ENCODE results near the gene SMARCD2.

SMARCD2 gene

DNA sequence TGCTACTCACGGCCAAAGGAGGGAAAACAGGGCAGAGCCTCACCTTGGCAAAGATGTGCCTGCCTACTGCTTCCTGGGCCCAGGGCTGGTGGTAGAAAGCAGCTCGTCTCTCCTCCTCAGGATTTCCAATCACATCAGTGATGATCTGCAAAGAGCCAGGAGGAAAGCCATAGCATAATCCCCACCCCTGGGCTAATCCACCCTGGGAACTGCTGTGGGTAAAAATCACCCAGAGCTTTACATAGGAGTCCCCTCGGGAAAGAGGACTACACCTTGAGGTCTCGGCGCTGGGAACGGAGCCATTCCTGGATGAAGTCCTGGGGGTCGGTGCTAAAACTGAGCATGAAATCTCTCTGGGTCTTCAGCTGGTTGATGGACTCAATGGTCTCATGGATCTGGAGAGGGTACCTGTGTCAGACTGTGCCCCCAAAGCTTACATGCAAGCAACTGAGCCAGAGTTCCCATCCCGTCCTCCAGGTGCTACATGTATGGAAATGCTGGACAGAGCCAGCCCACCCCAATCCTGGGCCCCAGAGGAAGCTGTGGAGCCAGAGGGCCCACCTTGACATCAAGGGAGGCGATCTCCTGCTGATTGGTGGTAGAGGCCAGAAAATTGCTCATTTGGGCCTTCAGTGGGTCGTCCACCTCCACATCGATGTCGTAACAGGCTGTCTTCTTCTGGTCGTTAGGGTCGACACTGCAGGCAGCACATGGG lies 9.3 kb downstream of the SMARCD2 start:
- DNase-seq (ENCODE audit: insufficient read length): no peak
- no peak for FAIRE-seq

GRCh38 chr17:63832455-63832854 lies 10.0 kb downstream of the SMARCD2 start:
- no peak for FAIRE-seq
- TF ChIP-seq POLR2A (IDR thresholded peaks at IDR 0.05; ENCODE audit: low read depth, low read length): 0 out of 2 replicates have a peak, but pooled peaks have one; percentile 12
- no peak for TF ChIP-seq POLR2AphosphoS5 (IDR thresholded peaks at IDR 0.05; ENCODE audit: low read depth, low read length)
- DNase-seq (ENCODE audit: insufficient read length): no peak

More for the DNA sequence above, 9.3 kb downstream of the SMARCD2 start:
- no peak for TF ChIP-seq TAF1 (IDR thresholded peaks at IDR 0.05; ENCODE audit: borderline replicate concordance, low read depth, low read length)
- TF ChIP-seq POLR2A (IDR thresholded peaks at IDR 0.05; ENCODE audit: low read depth, low read length): no peak; the same call in none of the 2 replicates
- no peak for TF ChIP-seq POLR2AphosphoS5 (IDR thresholded peaks at IDR 0.05; ENCODE audit: low read depth, low read length)

DNA sequence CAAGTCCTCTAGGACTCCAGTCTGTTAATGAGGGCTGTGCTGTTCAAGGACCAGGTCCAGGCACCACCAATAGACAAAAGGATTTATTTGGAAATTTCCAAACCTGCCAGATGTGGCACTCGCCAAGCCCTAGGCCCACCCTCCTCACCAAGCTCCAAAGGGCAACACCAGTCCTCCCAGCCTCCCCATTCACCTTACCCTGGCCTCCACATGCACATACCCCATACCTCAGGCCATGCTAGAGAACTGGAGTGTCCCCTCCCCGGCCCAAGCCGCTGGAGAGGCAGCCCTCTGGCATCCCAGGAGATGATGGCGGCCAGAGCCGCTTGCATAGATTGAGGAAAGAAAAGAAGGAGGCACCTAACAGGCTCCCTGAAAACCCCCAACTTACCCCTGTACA lies 10.5 kb downstream of the SMARCD2 start:
- no peak for FAIRE-seq
- TF ChIP-seq POLR2A (IDR thresholded peaks at IDR 0.05; ENCODE audit: low read depth, low read length): no peak
- TF ChIP-seq POLR2AphosphoS5 (IDR thresholded peaks at IDR 0.05; ENCODE audit: low read depth, low read length): no peak
- no peak for TF ChIP-seq TAF1 (IDR thresholded peaks at IDR 0.05; ENCODE audit: borderline replicate concordance, low read depth, low read length)

DNA sequence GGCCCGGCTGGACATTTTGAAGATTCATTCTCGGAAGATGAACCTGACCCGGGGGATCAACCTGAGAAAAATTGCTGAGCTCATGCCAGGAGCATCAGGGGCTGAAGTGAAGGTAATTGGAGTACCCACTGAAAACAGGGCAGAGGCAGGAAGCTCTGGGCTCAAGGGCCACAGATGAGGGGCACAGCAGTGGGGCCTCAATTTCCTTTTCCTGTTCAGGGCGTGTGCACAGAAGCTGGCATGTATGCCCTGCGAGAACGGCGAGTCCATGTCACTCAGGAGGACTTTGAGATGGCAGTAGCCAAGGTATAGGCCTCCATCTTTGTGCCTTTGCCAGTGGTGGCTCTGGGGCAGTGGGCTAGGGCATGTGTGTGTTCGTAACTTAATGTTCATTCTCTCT lies 11.0 kb downstream of the SMARCD2 start:
- DNase-seq (ENCODE audit: insufficient read length) (no peak), FAIRE-seq (no peak)
- TF ChIP-seq POLR2AphosphoS5 (IDR thresholded peaks at IDR 0.05; ENCODE audit: low read depth, low read length) (no peak), POLR2A (IDR thresholded peaks at IDR 0.05; ENCODE audit: low read depth, low read length) (no peak), TAF1 (IDR thresholded peaks at IDR 0.05; ENCODE audit: borderline replicate concordance, low read depth, low read length) (no peak)

More for the DNA sequence above, 10.5 kb downstream of the SMARCD2 start:
- DNase-seq (ENCODE audit: insufficient read length): no peak

GRCh38 chr17:63830904-63831491 lies 11.5 kb downstream of the SMARCD2 start:
- DNase-seq (ENCODE audit: insufficient read length): no peak
- FAIRE-seq: no peak
- TF ChIP-seq POLR2A (IDR thresholded peaks at IDR 0.05; ENCODE audit: low read depth, low read length) (no peak), TAF1 (IDR thresholded peaks at IDR 0.05; ENCODE audit: borderline replicate concordance, low read depth, low read length) (no peak), POLR2AphosphoS5 (IDR thresholded peaks at IDR 0.05; ENCODE audit: low read depth, low read length) (no peak; the same call in 1 of the 2 replicates)

GRCh38 chr17:63830278-63830677 lies 12.2 kb downstream of the SMARCD2 start:
- TF ChIP-seq POLR2A (IDR thresholded peaks at IDR 0.05; ENCODE audit: low read depth, low read length) (no peak), POLR2AphosphoS5 (IDR thresholded peaks at IDR 0.05; ENCODE audit: low read depth, low read length) (no peak), TAF1 (IDR thresholded peaks at IDR 0.05; ENCODE audit: borderline replicate concordance, low read depth, low read length) (no peak)
- DNase-seq (ENCODE audit: insufficient read length) (no peak), FAIRE-seq (no peak)

GRCh38 chr17:63828936-63829335 lies 13.5 kb downstream of the SMARCD2 start:
- TF ChIP-seq POLR2AphosphoS5 (IDR thresholded peaks at IDR 0.05; ENCODE audit: low read depth, low read length) (no peak), TAF1 (IDR thresholded peaks at IDR 0.05; ENCODE audit: borderline replicate concordance, low read depth, low read length) (no peak), POLR2A (IDR thresholded peaks at IDR 0.05; ENCODE audit: low read depth, low read length) (no peak)
- FAIRE-seq (no peak), DNase-seq (ENCODE audit: insufficient read length) (no peak)

GRCh38 chr17:63827801-63828221 lies 14.7 kb downstream of the SMARCD2 start:
- FAIRE-seq: no peak
- DNase-seq (ENCODE audit: insufficient read length): no peak
- TF ChIP-seq POLR2A (IDR thresholded peaks at IDR 0.05; ENCODE audit: low read depth, low read length): no peak
- TF ChIP-seq POLR2AphosphoS5 (IDR thresholded peaks at IDR 0.05; ENCODE audit: low read depth, low read length): no peak
- no peak for TF ChIP-seq TAF1 (IDR thresholded peaks at IDR 0.05; ENCODE audit: borderline replicate concordance, low read depth, low read length)

GRCh38 chr17:63827002-63827800 lies 15.3 kb downstream of the SMARCD2 start, which contains the start of the genes FTSJ3 and PSMC5:
FTSJ3 (minus strand) TSS chr17:63827663; CDS start chr17:63826902, 761 bp downstream.
PSMC5 (plus strand) TSS chr17:63827431; CDS start chr17:63827491, 60 bp downstream.
- FAIRE-seq: peak; percentile 98
- TF ChIP-seq POLR2AphosphoS5 (IDR thresholded peaks at IDR 0.05; ENCODE audit: low read depth, low read length) (peak; percentile 94), TAF1 (IDR thresholded peaks at IDR 0.05; ENCODE audit: borderline replicate concordance, low read depth, low read length) (peak; percentile 72; the same call in 1 of the 2 replicates), POLR2A (IDR thresholded peaks at IDR 0.05; ENCODE audit: low read depth, low read length) (peak; percentile 93)

GRCh38 chr17:63826468-63827001 lies 15.9 kb downstream of the SMARCD2 start:
- TF ChIP-seq POLR2A (IDR thresholded peaks at IDR 0.05; ENCODE audit: low read depth, low read length) (no peak), TAF1 (IDR thresholded peaks at IDR 0.05; ENCODE audit: borderline replicate concordance, low read depth, low read length) (no peak), POLR2AphosphoS5 (IDR thresholded peaks at IDR 0.05; ENCODE audit: low read depth, low read length) (no peak)
- FAIRE-seq: no peak
- DNase-seq (ENCODE audit: insufficient read length): no peak

More at GRCh38 chr17:63827002-63827800, 15.3 kb downstream of the SMARCD2 start, which contains the start of the genes FTSJ3 and PSMC5:
- DNase-seq (ENCODE audit: insufficient read length): peak; percentile 85

DNA sequence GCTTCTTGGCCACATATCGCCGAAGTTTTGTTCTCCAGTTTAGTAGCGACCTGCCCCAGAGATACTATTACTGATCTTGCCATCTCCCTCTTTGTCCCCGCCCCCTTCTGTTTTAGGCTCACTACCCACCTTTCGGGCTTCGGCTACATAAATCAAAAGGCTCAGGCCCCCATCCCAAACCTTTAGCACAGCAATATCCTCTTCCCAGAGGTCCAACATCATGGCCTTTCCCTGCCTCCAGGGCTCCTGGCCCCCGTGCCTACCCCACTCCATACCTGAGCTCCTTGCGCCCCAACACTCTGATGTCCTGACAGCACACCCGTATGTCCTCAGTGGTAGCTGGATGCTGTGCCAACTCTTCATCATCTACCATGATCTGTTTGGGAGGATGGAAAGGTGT lies 18.1 kb downstream of the SMARCD2 start:
- TF ChIP-seq TAF1 (IDR thresholded peaks at IDR 0.05; ENCODE audit: borderline replicate concordance, low read depth, low read length): no peak
- TF ChIP-seq POLR2A (IDR thresholded peaks at IDR 0.05; ENCODE audit: low read depth, low read length): no peak
- TF ChIP-seq POLR2AphosphoS5 (IDR thresholded peaks at IDR 0.05; ENCODE audit: low read depth, low read length): no peak
- FAIRE-seq (no peak), DNase-seq (ENCODE audit: insufficient read length) (no peak)

Data from GM12892 (cell line).